ENCODE measurements around the gene PGPEP1.
"Not testable (repeated sequence)": the region's sequence is repeated elsewhere in the genome, so short reads cannot be mapped to it uniquely, and the experiment has no call there.

The PGPEP1 gene

GRCh38 chr19:18396471-18397241, 56.3 kb downstream of the PGPEP1 start:
- DNase-seq, result no peak

DNA sequence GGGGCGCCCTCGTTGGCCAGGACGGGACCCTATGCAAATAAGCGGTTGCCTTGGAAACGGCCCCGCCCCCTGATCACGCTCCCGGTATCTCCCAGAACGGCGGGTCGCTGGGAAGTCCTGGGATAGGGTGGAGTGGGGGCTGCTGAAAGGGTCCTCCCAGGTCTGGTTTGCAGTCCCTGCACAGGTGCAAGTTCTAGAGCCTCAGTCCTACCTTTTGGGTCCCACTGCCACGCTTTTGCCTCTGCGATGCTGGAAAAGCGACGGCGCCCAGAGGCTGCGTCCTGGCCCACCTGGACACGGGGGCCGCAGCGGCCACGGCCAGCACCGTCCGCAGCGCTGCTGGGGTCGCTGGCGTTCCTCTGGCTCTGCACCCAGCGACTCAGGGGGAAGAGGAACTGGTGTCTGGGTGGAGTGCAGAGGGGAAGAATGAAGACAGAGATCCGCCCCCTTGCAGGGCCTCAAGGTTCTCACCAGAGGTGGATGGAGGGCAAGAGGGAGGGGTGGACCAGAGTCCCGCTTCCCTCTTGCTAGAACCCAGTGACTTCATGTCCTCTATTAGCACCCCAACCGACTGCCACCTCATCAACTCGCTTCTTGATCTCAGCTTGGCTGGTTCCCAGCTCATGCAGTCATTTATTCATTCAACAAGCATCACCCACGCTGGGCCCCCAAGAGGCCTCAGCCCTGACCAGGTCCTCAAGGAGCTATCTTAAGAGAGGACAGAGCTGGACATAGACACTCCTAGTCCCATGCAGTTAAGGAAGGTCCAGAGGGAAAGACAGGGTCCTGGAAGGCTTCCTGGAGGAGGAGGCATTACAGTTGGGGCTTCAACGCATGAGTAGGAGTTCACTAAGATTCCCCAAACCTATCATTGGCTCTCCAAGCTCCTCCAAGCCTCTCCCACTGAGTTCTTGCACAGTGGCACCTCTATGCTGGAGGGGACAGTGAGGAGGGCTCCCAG, 57.1 kb downstream of the PGPEP1 start, which contains the start of gene LRRC25:
Gene LRRC25, minus strand, starts transcription at position 381 of the 961 bp plus-strand sequence. CDS start 659 bp downstream, outside the sequence.
- DNase-seq, result peak; percentile 36

DNA sequence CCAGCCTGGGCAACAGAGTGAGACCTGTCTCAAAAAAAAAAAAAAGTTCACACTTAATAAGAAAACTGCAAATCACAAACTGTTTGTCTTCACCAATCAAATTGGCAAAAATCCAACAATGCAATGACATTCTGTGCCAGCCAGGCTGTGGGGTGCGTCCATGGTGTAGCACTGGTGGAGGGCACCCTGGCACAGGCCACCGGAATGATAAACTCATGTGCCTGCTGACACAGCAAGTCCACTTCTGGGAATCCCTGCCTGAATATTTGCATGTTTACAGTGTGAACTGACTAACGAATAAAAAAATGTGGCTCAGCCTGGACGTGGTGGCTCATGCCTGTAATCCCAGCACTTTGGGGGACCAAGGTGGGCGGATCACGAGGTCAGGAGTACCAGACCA, 58.6 kb downstream of the PGPEP1 start:
- no peak for DNase-seq

DNA sequence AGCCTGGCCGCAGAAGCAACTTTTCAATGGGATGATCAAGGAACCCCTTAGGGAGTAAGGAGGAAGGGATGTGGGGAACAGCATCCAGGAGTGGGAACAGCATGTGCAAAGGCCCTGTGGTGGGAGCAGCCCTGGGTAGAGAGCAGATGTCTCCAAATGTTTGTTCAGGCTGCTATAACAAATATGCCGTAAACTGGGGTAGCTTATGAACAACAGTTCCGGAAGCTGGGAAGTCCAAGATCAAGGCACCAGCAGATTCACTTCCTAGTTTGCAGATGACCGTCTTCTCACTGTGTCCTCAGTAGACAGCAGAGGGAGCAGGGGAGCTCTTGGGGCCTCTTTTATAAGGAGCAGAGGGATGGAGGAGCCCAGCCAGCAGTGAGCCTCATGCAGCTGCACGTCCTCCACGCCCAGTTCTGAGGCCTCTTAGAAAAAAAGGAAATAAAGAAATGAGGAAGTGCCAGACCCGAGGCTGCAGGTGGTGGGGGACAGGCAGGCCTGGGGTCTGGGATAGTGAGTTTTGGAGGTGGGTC, 61.2 kb downstream of the PGPEP1 start:
- peak; percentile 97 for DNase-seq

DNA sequence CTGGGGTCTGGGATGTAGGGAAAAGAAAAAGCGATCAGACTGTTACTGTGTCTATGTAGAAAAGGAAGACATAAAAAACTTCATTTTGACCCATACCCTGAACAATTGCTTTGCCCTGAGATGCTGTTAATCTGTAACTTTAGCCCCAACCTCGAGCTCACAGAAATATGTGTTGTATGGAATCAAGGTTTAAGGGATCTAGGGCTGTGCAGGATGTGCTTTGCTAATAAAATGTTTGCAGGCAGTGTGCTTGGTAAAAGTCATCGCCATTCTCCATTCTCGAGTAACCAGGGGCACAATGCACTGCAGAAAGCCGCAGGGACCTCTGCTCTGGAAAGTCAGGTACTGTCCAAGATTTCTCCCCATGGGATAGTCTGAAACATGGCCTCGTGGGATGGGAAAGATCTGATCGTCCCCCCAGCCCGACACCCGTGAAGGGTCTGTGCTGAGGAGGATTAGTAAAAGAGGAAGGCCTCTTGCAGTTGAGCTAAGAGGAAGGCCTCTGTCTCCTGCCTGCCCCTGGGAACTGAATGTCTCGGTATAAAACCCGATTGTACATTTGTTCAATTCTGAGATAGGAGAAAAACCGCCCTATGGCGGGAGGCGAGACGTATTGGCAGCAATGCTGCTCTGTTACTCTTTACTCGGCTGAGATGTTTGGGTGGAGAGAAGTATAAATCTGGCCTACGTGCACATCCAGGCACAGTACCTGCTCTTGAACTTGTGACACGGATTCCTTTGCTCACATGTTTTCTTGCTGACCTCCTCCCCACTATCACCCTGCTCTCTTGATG, 62.3 kb downstream of the PGPEP1 start:
- not testable (repeated sequence) for DNase-seq

DNA sequence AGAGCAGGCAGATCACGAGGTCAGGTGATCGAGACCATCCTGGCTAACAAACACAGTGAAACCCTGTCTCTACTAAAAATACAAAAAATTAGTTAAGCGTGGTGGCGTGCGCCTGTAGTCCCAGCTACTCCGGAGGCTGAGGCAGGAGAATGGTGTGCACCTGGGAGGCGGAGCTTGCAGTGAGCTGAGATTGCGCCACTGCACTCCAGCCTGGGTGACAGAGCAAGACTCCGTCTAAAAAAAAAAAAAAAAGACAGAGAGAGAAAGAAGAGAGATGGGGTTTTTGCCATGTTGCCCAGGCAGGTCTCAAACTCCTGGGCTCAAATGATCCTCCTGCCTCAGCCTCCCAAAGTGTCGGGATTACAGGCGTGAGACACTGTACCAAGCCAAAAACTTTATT, 65.4 kb downstream of the PGPEP1 start:
- not testable (repeated sequence) for DNase-seq

GRCh38 chr19:18406749-18407148, 66.4 kb downstream of the PGPEP1 start:
- no peak for DNase-seq

DNA sequence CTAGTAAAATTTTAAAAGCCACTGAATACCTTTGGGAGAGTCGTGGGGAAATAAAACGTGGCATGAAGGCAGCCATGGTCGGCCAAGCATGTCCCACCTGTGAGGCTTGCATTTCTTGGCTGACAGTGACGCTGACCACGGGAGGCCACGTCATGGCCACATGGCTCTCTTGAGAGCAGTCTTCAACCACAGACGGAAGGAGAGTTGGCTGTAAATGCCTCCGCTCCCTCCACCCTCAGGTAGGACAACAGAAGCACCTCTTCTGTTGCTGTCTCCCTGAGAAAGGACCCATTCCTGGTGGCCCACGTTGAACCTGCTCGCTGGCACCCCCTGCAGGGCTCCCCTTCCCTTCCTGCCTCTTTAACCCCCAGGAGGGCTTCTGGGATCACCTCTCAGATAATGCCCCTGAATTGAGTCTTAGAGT, 67.7 kb downstream of the PGPEP1 start:
- peak; percentile 35 for DNase-seq

GRCh38 chr19:18412610-18413239, 72.3 kb downstream of the PGPEP1 start:
- DNase-seq, result no peak

GRCh38 chr19:18414504-18415177, 74.2 kb downstream of the PGPEP1 start:
- peak; percentile 53 for DNase-seq

DNA sequence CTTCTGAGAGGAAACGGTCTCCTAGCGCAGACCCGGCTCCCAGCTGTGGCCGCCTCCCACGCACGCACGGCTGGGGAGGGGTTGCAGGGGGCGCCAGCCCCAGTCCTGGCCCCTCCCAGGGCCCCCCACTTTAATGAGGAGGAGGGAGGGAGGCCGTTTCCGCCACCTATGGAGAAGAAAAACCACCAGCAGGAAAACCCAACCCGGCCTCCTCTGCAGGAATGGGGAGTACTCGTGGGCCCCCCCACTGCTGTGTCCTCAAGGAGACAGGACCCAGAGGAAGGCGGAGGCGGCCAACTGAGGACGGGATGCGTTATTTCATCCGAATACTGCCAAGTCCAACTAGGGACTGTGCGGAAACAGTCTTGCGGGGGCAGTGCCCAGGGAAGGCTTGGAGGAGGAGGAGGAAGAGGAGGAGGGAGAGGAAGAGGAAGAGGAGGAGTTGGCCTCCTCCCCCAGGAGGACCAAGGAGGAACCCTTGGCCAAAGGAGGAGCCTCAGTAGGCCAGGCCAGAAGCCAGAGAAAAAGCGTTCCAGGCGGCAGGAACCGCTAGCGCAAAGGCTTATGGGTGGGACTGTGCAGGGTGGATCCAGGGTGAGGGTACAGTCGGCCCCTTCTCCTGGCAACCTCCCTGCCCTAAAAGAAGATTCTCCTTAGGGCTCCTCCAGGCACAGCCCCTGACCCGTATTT, 74.9 kb downstream of the PGPEP1 start:
- DNase-seq, result peak; percentile 93

DNA sequence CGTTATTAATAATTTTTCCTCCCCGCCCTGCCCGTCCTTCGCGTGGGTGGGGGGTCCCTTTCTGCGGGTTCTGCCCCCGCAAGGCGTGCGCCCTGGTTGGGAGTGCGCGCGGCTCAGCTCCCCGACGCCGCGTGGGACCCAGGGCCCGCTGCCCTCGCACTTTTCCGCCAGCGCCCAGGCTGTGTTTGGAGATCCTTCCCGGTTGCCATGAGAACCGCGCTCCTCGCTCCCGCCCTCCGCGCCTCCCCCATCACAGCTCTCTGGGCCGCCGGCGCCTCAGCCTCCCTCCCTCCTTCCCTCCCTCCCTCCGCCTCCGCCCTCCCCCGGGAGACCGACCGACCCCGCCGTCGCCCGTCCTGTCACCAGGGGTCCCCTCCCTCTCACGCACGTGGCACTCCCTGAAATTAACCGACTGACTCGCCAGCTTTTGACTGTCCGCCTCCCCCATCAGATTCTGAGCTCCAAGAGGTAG, 76.4 kb downstream of the PGPEP1 start:
- peak; percentile 87 for DNase-seq

DNA sequence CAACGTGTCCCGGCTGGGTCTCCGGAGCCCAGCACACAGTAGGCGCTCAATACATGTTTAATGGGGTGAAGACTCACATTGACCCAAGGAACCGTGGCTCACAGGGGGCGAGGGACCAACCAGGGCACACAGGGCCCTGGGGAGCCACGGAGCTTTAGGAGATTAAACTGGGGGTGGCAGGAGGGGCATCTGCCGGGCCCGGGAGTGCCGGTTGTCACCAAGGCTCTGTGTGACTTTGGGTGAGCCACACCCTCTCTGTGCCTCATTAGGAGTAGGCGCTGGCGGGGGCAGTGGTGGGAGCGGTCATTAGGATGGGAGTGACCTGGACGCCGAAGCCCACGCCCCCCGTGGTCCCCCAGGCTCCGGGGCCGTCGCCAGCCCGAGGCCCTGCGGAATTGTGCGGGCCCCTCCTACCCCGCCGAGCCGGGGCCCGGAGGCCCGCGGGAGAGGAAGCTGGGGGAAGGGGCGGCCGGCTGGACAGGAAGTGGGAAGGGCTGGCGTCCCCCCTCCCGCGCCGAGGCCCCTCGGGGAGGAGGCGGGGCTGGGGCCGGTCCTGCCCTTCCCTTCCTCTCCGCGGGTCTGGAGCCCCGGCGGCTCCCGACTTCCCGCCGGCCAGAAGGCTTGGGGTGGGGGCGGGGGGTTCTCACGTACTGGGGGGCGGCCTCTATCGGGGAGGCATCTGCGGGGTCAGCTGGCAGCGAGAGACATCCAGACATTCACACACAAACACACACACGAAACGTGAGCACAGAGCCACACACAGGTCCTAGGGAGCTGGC, 77.0 kb downstream of the PGPEP1 start:
- peak; percentile 81 for DNase-seq

- DNase-seq, result no peak
These were observed 77.7 kb downstream of the PGPEP1 start for GRCh38 chr19:18418029-18418482.

- peak; percentile 57 for DNase-seq
These were observed 78.2 kb downstream of the PGPEP1 start for GRCh38 chr19:18418483-18419194.

DNA sequence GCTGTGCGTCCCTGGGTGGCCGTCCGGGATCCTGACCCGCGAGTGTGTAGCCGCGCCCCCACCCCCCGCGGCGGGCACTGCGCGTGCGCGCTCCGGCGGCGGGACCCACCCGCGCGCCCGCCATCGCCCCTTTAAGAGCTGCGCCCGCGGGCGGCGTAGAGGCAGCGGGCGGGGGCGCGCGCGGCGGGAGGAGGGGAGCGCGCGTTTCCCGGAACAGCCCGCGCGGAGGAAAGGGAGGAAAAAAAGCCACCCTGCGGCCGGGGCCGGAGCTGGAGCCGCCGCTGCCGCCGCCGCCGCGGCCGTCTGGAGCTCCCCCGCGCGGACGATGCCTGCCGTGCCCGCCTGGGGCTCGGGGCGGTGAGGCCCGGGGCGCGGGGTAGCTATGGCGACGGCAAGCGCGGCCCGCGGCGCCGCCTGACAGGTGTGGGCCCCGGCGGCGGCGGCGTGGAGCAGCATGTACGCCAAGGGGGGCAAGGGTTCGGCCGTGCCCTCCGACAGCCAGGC, 78.8 kb downstream of the PGPEP1 start, which contains the start of gene SSBP4:
Gene SSBP4, plus strand, starts transcription at position 204 of the 504 bp plus-strand sequence. Its CDS starts 251 bp downstream, at position 455.
- DNase-seq, result peak; percentile 67
